22Rv1 (cell line): ENCODE measurements around the gene SMTNL1.

Experiments
- H3K27ac ChIP-seq: fragments of 450-650 bp; 2 replicates; pipeline ENCODE4 v1.5.1; 2017
- CTCF ChIP-seq: fragments of 450-650 bp; IDR thresholded peaks from 2 replicates; pipeline ENCODE4 v1.5.1; 2017; ENCODE audit warnings: mild to moderate bottlenecking
- ZFX ChIP-seq: fragments of 450-650 bp; IDR thresholded peaks from 2 replicates; pipeline ENCODE4 v1.6.1; 2017; ENCODE audit warnings: antibody characterized with exemption, borderline replicate concordance

The SMTNL1 gene

GRCh38 chr11:57560146-57560545 lies 22.8 kb downstream of the SMTNL1 start:
- TF ChIP-seq ZFX (no peak), CTCF (no peak)
- no peak overlapping the region for H3K27ac ChIP-seq

GRCh38 chr11:57562596-57562995 lies 25.2 kb downstream of the SMTNL1 start:
- TF ChIP-seq CTCF, result no peak
- TF ChIP-seq ZFX, result no peak

GRCh38 chr11:57566005-57566904 lies 28.9 kb downstream of the SMTNL1 start:
- no peak overlapping the region for H3K27ac ChIP-seq
- TF ChIP-seq ZFX, result no peak
- no peak for TF ChIP-seq CTCF

More at GRCh38 chr11:57562596-57562995, 25.2 kb downstream of the SMTNL1 start:
- H3K27ac ChIP-seq, result no peak overlapping the region

GRCh38 chr11:57566905-57567514 lies 29.6 kb downstream of the SMTNL1 start:
- no peak for TF ChIP-seq ZFX
- no peak for TF ChIP-seq CTCF
- no peak overlapping the region for H3K27ac ChIP-seq

- no peak within 1 kb of the TSS for H3K27ac ChIP-seq
- TF ChIP-seq CTCF (no peak), ZFX (no peak)
These were observed 30.3 kb downstream of the SMTNL1 start, which contains the start of gene UBE2L6 for GRCh38 chr11:57567515-57568329. TSS of gene UBE2L6 (minus strand) at chr11:57567672. CDS start at chr11:57567611, 61 bp downstream.

GRCh38 chr11:57568330-57568766 lies 31.0 kb downstream of the SMTNL1 start:
- no peak overlapping the region for H3K27ac ChIP-seq
- TF ChIP-seq ZFX, result no peak
- peak; percentile 95 for TF ChIP-seq CTCF
